ENCODE measurements around the gene SGCA.

DNA sequence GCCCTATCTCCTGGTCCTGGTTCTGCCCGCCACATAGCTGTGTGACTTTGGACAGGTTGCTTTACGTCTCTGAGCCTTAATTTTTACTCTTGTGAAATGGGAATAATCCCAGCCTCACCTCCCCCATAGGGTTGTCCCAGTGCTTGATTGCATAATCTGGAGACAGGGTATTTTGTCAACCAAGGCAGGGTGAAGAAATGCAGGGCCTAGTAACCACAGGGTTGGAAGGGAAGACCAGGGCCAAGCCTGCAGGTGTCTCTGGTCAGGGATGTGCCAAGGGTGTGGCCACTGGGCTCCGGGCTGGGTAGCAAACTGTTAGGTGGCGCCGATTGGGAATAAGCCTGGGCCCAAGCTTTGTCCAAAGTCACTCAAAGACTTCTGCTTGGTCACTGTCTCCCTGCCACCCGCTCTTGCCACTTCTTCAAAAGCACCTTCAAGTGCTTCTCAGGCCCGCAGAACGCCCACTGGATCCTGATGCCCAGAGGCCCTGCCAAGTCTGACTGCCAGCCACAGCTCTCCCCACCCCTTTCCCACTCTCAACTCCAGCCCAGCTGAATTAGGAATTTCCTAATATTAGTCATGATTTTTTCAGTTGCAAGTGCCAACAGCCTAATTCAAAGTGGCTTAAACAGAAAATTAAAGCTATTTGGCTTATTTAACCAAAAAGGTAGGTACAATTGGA, 56.2 kb downstream of the SGCA start:
- TF ChIP-seq, protein P1, sequence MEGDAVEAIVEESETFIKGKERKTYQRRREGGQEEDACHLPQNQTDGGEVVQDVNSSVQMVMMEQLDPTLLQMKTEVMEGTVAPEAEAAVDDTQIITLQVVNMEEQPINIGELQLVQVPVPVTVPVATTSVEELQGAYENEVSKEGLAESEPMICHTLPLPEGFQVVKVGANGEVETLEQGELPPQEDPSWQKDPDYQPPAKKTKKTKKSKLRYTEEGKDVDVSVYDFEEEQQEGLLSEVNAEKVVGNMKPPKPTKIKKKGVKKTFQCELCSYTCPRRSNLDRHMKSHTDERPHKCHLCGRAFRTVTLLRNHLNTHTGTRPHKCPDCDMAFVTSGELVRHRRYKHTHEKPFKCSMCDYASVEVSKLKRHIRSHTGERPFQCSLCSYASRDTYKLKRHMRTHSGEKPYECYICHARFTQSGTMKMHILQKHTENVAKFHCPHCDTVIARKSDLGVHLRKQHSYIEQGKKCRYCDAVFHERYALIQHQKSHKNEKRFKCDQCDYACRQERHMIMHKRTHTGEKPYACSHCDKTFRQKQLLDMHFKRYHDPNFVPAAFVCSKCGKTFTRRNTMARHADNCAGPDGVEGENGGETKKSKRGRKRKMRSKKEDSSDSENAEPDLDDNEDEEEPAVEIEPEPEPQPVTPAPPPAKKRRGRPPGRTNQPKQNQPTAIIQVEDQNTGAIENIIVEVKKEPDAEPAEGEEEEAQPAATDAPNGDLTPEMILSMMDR (IDR thresholded peaks at IDR 0.05) = no peak
- TF ChIP-seq POLR2A (IDR thresholded peaks at IDR 0.05) (no peak), EP300 (IDR thresholded peaks at IDR 0.05) (peak in 1 of 2 donors; percentile 74)

All from tibial nerve (tissue), 4 donors.